Brain microvascular endothelial cell (primary cell): ENCODE measurements around the gene POGK.
"Not testable (repeated sequence)": the region's sequence is repeated elsewhere in the genome, so short reads cannot be mapped to it uniquely, and the experiment has no call there.

Source experiments
- DNase-seq: peaks from one replicate; pipeline ENCODE4 v3.0.0-alpha.2; 2020
- H3K27ac ChIP-seq: fragments of 250-450 bp; sonication (Bioruptor Pico); 2 replicates; pipeline ENCODE4 v1.5.1; 2020; ENCODE audit warnings: mild to moderate bottlenecking, moderate library complexity
- H3K27me3 ChIP-seq: fragments of 250-450 bp; sonication (Bioruptor Pico); replicated peaks from 2 replicates; pipeline ENCODE4 v1.5.1; 2020; ENCODE audit warnings: mild to moderate bottlenecking
- H3K36me3 ChIP-seq: fragments of 250-450 bp; sonication (Bioruptor Pico); replicated peaks from 2 replicates; pipeline ENCODE4 v1.5.1; 2020; ENCODE audit warnings: mild to moderate bottlenecking
- H3K4me3 ChIP-seq: 2 replicates; pipeline ENCODE4 v1.5.1; 2011; ENCODE audit warnings: low read depth, mild to moderate bottlenecking, control low read depth, low read length, moderate library complexity
- in situ Hi-C: cut with HindIII; loops from 2 replicates; pipeline ENCODE4 v1.10.0; 2017; ENCODE audit warnings: low sequenced_read_pairs, low pct_ligation_motif_present
- TF ChIP-seq, protein P1 (sequence below): IDR thresholded peaks from 2 replicates; pipeline ENCODE4 v1.5.1; 2011; ENCODE audit warnings: low read depth, mild to moderate bottlenecking, moderate library complexity, low read length, control low read depth, inconsistent platforms; ENCODE audit errors: missing control alignments

POGK gene

DNA sequence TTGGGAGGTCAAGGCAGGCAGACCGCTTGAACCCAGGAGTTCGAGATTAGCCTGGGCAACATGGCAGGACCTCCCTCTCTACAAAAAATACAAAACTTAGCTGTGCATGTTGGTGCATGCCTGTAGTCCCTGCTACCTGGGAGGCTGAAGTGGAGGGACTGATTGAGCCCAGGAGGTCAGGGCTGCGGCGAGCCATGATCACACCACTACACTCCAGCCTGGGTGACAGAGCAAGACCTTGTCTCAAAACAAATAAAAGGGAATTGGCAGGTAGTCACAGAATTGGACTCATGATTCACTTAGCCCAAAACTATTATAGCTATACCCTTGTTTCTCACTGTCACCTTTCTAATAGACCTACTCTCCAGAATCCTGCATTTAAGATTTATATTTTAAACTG, 31.3 kb downstream of the POGK start:
- Histone ChIP-seq H3K27ac (no peak overlapping the region), H3K27me3 (no peaks in the 10 kb centered on the region), H3K36me3 (peaks cover 3% of the 10 kb centered on the region), H3K4me3 (no peak overlapping the region)
- DNase-seq, result no peak
- in situ Hi-C loops, result no loop called here
- TF ChIP-seq, protein P1, sequence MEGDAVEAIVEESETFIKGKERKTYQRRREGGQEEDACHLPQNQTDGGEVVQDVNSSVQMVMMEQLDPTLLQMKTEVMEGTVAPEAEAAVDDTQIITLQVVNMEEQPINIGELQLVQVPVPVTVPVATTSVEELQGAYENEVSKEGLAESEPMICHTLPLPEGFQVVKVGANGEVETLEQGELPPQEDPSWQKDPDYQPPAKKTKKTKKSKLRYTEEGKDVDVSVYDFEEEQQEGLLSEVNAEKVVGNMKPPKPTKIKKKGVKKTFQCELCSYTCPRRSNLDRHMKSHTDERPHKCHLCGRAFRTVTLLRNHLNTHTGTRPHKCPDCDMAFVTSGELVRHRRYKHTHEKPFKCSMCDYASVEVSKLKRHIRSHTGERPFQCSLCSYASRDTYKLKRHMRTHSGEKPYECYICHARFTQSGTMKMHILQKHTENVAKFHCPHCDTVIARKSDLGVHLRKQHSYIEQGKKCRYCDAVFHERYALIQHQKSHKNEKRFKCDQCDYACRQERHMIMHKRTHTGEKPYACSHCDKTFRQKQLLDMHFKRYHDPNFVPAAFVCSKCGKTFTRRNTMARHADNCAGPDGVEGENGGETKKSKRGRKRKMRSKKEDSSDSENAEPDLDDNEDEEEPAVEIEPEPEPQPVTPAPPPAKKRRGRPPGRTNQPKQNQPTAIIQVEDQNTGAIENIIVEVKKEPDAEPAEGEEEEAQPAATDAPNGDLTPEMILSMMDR, result no peak

DNA sequence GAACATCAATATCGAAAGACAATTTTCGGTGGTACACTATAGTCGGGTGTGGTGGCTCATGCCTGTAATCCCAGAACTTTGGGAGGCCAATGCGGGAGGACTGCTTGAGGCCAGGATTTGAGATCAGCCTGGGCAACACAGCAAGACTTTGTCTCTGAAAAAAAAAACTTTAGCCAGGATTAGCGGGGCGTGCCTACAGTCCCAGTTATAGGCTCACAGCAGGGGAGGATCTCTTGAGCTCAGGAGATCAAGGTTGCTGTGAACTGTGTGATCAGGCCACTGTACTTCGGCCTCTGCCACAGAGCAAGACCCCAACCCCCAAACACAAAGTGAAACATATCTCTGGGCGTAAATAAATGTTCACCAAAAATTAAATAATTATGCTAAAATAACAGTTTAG, 35.2 kb downstream of the POGK start:
- in situ Hi-C loops, result no loop called here
- Histone ChIP-seq H3K27me3 (no peaks in the 10 kb centered on the region), H3K27ac (no peak overlapping the region), H3K4me3 (no peak overlapping the region), H3K36me3 (no peaks in the 10 kb centered on the region)
- TF ChIP-seq, protein P1, result no peak
- no peak for DNase-seq

DNA sequence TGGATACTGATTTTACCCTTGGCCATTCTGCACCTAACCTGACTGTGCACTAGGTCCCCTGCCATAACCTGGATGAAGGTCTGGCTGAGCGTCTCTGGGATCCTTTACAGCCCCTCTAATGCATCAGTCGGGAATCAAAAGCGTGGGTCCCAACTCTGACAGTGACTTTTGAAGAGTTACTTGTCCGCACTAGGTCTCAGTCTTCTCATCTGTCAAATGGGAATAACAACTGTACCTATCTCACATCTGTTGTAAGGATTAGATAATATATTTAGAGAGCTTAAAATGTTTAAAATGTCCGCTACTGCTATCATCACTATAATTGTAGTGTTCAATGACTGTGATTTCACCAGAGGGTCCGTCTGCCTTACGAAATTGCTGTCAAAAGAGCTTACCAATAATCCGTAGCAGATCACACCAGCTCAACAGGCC, 36.0 kb downstream of the POGK start:
- DNase-seq, result no peak
- H3K27me3 ChIP-seq, result no peaks in the 10 kb centered on the region
- H3K36me3 ChIP-seq, result no peaks in the 10 kb centered on the region
- TF ChIP-seq, protein P1, result no peak
- peak overlapping the region; percentile 51 for H3K27ac ChIP-seq
- in situ Hi-C loops, result no loop called here
- peak overlapping the region; percentile 76 for H3K4me3 ChIP-seq

DNA sequence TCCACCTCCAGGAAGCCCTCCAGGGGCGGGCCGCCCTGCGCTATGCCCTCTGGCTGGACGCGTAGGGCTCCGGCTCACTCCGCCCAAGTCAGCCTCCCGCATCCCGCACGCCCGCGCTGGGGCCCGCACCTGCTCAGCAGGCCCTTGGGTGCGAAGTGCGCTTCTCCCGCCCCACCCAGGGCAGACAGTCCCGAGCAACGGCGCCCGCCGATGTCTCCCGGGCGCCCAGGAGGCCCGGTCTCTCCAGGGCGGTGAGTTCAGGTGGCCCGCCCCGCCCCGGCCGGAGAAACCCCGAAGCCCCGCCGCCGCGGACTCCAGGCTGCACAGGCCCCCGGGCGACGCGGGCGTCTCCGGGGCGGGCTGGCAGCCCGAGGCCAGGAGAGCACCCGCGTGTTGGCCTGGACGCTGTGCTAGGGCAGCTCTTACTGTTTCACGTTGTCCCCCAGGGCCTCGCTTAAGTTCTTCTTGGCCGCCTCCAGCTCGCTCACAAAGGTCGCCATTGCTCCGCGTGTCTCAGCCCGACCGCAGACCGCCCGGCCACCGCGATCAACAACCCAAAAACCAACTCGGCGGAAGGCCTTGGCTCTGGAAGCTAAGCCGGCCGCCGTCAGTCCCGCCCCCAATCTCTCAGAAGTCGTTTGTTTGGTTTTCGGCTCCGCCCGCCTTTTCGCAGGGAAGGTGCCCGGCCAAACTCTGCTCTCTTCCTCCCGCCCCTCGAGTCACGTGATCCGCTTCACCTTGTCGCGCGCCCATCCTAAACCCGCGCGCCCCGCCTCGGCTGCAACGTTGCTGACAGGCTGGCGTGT, 36.7 kb downstream of the POGK start, which contains the start of gene TADA1:
Gene TADA1 (minus strand): TSS at position 531 of the 806 bp plus-strand sequence. CDS start 31 bp downstream, at position 500.
- TF ChIP-seq, protein P1, result no peak

DNA sequence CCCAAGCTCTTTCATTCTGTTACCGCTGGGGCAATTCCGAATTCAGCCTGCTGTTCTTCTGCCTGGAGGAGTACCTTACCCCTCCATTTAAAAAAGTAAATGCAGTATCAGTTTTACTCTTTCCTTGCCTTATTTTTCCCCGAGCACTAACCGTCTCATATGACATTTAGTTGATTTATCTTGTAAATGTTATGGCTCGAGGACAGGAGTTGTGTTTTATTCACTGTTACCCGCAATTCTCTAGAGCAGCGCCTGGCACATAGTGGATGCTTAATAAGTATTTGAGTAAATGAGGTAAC, 37.2 kb downstream of the POGK start:
- TF ChIP-seq, protein P1, result peak; percentile 21
- Histone ChIP-seq H3K4me3 (peak overlapping the region; percentile 76), H3K27ac (no peak overlapping the region), H3K36me3 (no peaks in the 10 kb centered on the region), H3K27me3 (no peaks in the 10 kb centered on the region)
- in situ Hi-C loops, result no loop called here
- DNase-seq, result no peak

More for the DNA sequence above, 36.7 kb downstream of the POGK start, which contains the start of gene TADA1:
- Histone ChIP-seq H3K27me3 (no peaks in the 10 kb centered on the region), H3K4me3 (peak within 1 kb of the TSS; percentile 76), H3K36me3 (no peaks in the 10 kb centered on the region), H3K27ac (peak within 1 kb of the TSS; percentile 51)
- peak; percentile 98 for DNase-seq
- in situ Hi-C loops, result no loop called here

DNA sequence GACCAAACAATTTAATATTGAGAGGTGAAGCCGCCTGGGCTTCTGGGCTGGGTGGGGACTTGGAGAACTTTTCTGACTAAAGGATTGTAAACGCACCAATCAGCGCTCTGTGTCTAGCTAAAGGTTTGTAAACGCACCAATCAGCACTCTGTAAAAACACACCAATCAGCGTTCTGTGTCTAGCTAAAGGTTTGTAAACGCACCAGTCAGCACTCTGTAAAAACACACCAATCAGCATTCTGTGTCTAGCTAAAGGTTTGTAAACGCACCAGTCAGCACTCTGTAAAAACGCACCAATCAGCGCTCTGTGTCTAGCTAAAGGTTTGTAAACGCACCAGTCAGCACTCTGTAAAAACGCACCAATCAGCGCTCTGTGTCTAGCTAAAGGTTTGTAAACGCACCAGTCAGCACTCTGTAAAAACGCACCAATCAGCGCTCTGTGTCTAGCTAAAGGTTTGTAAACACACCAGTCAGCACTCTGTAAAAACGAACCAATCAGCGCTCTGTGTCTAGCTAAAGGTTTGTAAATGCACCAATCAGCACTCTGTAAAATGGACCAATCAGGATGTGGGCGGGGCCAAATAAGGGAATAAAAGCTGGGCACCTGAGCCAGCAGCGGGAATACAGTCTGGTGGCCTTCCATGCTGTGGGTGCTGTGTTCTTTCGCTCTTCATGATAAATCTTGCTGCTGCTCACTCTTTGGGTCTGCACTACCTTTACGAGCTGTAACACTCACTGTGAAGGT, 39.1 kb downstream of the POGK start:
- H3K36me3 ChIP-seq, H3K4me3 ChIP-seq, H3K27ac ChIP-seq, in situ Hi-C loops, H3K27me3 ChIP-seq, DNase-seq: not testable (repeated sequence)
